Activated T-cell treated with anti-CD3 and anti-CD28 coated beads for 24 hours (primary cell): ENCODE data around the gene AGRP.
"Not testable (repeated sequence)": the region's sequence is repeated elsewhere in the genome, so short reads cannot be mapped to it uniquely, and the experiment has no call there.

Source experiments
- DNase-seq: peaks from one replicate; pipeline ENCODE4 v3.0.0-alpha.2; 2020; ENCODE audit warnings: low read depth

The AGRP gene

DNA sequence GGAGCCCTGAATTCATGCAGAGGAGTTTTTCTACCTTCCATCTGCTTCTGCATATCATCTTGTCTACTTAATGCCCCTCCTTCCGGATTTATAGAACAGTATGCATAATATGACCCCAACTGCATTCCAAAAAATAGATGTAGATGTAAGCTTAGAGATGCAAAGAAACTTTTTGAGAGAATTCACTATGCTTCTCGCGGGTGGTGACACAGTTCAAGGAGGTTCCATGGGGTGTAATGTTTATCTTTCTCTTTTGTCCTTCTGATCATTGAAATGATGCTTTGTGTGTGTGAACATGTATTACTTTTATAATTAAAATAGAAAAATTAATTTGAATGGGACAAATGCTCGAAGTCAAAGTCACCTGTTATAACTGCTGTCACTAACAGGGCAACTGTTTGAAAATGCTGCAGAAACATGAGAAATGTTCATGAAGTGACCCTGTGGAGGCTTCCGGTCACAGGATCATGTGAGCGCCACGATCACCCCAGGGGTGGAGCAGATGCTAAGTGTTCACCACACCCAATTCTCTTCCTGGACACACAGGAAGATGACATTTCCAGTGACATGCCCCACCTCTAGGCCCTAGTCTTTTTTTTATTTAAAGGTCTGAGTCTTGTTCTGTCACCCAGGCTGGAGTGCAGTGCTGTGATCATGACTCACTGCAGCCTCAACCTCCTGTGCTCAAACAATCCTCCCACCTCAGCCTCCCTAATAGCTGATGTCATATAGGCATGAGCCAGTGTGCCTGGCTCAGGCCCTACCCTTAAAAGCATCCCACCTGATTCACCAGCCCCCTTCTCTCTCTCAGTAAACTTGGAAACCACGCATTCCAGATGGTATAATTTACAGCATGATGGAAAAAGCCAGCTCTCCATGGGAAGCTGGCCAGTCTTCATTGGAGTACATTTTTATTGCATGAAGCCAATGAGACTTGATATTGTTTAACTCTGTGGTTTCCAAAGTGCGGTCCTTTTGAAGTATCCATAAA is 21.0 kb upstream of the AGRP start:
- DNase-seq = no peak

DNA sequence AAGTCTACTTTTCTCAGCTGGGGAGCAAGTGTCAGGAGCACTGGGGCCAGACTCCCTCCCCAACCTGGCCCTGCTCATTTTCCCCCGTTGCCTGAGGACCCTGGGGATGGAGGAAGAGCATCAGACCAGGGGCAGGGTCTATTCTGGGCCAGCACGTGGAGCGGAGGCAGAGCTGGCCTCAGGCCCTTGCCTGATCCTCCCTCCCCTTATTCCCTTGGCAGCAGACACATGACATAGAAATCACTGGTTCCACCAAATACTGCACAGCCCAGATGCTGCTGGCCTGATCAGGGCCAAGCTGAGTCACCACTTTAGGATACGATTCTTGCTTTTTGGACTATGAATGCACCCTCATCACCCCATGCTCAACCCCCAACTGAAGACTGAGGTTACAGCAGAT is 15.8 kb upstream of the AGRP start:
- DNase-seq = no peak

DNA sequence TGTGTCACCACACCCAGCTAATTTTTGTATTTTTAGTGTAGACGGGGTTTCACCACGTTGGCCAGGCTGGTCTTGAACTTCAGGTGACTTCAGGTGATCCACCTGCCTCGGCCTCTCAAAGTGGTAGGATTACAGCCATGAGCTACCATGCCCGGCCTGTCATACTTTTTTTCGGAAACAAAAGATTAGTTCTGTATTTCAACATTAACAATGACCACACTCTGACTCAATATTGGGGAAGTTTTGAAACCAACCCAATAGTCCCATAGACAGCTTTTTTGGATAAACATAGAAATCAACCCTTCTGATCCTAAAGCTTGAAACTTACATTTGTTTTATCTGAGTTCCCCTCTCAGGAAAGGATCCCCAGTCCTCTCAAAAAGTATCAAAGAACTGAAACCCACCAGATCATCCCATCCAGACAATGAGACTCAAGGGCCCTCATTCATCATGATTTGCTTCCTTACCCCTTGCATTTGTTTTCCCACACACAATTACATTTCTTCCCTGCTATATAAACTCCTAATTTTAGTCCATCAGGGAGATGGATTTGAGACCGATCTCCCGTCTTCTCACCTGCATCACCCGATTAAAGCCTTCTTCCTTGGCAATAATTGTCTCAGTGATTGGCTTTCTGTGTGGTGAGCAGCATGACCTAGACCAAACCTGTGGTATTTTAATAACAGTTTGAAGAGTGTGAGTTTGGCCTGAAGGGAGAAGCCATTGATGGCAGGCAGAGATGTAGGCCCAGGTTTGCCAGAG is 7.2 kb upstream of the AGRP start:
- no peak for DNase-seq

DNA sequence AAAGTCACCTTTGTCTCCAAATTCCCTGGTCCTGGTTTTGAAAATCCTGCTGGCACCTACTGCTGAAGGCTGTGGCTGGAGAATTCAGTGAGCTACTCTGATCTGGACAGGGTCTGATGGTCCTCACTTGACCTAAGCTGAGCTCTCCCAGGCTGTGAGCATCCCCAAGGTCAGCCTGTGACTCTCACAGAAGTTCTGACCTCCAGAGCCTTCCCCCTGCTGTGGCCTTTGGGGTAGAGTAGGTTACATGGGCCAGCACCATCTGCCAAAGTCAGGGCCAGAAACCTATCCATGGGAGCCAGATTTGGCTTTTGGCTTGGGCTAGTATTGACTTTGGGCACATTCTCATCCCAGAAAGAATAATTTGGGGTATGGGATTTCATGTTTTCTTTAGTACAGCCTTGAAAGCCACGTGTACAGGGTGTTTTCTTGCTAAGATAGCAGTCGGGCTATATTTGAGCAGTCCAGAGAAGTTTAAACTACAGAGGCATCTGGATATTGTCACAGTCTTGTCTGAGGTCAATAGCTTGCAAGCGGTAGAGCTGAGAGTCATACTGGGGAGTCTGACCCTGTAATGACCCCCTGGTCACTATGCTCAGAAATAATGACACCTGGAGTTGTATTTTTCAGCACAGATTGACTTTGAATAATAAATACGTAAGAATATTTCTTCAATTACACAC is 6.2 kb upstream of the AGRP start:
- DNase-seq = no peak

DNA sequence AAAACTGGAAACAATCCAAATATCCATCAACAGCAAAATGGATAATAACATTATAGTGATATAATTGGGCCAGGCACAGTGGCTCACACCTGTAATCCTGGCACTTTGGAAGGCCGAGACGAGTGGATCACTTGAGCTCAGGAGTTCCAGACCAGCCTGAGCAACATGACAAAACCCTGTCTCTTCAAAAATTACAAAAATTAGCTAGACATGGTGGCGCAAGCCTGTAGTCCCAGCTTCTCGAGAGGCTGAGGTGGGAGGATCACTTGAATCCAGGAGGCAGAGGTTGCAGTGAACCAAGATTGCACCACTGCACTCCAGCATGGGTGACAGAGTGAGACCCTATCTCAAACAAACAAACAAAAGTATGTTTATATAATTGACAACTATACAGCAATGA is 4.2 kb upstream of the AGRP start:
- DNase-seq = not testable (repeated sequence)

DNA sequence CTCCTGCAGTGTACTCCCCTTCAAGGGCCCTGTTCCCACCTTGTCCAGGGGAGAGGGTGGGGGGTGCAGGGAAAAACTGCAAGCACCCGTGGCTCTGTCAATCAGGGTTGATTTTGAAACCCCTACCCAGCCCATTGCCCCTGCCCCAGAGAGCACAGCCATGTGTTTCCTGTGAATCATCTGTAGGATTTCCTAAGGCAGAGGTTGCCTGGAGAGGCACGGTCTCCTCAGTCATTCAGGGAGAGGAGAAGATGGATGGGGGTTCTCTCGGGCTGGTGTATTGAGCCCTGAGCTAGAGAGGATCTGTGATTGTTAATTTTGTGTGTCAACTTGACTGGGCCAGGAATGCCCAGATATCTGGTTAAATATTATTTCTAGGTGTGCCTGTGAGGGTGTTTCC is 3.5 kb upstream of the AGRP start:
- no peak for DNase-seq

DNA sequence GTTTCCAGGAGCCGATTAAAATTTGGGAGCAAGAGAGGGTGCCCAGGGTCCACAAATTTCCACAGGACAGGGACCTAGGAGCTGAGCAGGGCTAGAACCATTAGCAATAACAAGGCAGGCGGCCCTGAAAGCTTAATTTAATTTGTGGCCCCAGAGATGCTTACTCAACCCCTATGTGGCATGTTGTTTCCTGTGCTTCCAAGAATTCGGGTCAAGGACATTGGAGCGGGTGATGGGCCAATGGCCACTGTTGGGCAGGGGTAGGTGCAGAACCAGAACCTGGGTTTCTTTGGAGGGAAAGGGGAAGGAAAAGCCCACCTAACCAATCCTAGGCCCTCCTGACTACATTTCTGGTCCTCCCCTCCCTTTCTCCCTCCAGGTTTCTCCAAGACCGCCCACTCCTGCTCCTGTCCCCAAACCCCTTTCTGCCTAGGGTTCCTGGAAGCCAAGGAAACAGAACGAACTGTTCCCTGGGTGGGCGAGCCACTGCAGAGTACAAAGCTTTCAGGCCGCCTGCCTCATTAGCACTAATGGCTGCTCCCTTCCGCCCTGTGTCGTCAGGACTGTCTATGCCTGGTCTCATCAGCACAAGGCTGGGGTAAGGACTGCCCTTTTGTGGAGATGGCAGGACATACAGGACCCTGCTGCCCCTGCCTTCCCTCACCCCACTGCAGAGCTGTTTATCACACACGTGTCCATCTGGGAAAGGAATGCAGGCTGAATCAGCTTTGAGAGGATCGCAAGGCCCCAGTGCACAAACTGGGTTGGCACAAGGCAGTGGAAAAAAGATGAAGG is 581 bp upstream of the AGRP start:
- no peak for DNase-seq

DNA sequence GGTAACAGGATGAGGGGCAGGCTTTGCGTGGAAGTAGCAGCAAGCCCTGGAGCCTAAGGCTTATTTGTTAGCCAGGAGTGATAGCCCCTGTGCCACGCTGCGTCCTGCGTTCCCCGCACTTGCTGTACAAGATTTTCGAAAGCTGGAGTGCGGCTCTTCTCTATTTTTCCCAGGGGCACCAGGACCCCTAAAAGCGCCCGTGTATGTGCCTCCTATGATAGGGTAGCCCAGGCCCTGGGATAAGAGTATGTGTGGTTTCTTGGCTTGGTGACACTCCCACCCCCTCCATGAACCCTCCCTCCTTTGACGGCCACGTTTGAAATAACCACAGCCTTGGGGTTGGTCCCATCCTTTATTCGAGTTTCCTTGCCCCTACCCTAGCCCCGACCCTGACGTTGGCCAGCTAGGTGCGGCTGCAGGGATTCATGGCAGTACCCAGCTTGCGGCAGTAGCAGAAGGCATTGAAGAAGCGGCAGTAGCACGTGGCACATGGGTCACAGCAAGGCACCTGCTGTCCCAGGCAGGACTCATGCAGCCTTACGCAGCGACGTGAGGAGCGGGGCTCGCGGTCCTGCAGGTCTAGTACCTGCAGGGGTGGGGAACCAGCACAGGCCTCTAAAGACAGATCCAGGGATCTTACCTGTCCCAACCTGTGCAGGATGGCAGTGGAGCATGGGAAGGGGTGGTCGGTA is 968 bp downstream of the AGRP start:
- DNase-seq = no peak

DNA sequence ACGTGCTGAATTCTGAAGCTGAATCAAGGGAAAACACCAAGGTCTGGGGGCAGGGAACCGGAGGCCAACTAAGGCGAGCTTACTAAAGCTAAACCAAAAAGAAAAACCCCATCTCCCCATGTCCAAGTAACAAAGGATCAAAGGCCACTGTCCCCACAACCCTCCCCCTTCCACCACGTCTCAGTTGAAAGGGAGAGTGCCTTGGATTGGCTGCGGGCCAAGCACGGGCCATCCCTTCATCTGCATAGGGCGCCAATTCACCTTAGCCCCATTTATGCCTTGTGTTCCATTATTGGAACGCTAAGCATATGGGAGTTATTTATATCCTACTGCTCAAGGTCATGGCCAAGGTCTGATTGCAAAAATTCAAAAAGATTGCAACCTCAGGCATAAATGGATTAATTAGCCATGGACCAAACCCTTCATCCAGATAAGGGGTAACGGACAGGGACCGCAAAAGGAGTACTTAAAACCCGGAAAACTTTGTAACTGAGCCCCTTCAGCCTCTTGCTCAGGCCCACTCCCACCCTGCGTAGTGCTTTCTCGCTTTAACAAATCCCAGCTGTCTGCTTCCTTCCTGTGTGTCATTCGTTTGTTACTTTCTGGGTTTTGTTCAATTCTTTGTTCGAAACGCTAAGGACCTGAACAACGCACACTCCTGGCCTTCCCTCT is 1.6 kb downstream of the AGRP start:
- peak; percentile 46 for DNase-seq

DNA sequence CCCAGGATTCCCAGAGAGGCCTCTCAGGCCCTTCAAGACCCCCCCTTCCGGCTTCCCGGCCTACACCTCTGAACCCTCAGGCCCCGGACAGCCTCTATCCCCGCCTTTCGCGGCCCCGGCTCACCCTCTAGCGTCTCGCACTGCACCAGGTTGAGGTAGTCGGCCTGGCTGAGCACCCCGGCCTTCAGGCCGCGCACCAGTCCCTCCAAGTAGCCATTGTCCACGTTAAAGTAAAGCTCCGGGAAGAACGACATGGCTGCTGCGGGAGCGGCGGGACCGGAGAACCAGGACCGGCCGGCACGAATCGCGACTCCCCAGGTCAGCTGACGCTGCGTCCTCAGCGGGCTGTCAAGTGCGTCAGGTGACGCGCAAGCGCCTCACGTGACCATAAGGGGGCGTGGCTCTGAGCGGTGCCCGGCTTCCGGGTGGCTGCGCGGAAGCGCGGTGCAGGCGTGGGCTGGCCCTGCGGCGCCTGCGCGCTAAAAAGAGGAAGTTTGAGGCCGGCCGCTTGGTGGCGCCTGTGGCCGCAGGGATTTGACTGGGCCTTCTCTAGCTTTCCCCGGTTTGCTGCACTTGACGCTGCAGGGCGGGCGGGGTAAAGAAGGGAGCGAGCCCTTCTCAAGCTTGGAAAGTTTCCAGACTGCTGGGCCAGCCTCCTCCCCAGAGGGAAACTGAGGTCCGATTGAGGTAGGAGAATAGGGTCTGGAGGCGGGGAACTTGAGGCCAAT is 2.4 kb downstream of the AGRP start, which contains the start of gene ATP6V0D1:
Gene ATP6V0D1 (minus strand): TSS at position 325 of the 728 bp plus-strand sequence. CDS start 71 bp downstream, at position 254.
- peak; percentile 98 for DNase-seq

DNA sequence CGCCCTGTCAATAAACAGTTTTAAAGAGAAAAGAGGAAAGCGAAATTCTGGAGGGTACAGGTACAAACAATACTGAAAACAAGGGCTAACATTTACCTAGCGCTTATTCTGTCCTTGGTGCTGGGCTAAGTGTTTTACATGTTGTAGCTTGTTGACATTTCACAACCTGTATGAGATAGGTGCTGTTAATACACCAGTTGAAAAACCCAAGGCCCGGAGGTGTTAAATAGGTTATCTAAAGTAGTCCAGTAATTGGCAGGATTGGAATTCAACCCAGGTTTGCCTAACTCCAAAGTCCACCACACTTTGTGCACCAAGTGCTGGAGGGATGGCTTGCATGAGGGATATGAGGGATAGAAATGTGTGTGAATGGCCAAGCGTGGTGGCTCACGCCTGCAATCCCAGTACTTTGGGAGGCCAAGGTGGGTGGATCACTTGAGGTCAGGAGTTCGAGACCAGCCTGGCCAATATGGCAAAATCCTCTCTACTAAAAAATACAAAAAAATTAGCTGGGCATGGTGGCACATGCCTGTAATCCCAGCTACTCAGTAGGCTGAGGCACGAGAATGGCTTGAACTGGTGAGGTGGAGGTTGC is 5.3 kb downstream of the AGRP start:
- no peak for DNase-seq

DNA sequence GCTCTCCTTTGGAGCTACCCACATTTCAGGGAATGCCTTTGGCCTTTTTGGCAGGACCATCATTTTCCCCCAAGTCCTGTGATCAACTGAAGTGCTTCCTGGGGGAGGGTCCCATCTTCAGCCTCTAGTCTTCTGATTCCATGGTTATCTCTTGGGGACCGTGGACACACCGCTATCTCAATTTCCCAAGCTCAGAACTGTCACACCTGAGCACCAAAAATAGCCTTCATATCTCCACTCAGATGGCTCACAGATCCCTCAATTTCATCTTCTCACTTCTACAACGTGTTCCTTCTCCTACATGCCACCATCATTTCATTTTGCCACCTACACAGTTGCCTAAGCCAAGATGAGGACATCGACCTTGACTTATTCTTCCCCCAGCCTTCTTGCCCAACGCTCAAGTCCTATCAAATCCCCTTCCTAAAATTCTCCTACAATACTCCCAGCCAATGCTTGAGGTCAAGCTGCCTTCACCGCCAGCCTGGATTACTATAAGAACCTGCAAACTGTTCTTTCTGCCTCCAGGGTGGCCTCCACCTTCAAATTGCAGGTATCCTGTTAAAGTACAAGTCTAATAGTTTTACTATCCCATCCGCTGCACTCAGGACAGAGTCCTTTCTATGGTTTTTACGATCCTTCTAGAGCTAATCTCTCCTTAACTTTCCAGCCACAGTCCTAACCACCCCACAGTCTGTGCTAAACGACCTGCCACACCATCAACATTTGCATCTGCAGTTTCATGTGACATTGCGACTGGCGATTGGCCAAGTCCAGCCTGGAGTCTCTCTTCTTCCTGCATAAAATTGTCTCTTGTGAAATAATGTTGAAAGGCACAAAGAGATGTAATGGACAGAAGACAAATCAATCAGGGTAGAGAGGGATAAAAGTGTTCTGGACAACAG is 8.5 kb downstream of the AGRP start:
- no peak for DNase-seq

DNA sequence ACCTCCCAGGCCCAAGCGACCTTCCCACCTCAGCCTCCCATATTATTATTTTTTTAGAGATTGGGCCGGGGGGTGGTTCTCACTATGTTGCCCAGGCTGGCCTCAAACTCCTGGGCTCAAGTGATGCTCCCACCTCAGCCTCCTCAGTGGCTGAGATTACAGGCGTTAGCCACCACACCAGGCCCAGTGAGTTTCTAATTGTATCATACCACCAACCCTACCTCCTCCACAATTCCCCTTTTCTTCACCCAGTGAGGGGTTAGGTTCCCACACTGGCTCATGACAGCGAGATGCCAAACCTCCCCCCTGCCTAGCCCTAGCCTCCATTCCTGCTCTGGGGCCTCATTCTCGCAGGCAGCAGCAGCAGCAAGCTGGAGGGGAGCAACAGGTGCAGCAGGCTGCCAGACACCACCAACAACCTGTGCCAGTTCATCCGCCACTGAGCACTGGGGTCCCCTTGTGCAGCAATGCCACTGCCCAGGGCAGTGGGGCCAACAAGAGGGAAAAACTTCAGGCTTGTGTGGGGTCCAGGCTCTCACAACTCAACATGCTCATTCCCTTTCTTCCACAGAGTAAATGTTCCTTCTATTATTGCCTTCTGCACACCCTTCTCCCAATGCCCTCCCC is 11.5 kb downstream of the AGRP start:
- DNase-seq = no peak

DNA sequence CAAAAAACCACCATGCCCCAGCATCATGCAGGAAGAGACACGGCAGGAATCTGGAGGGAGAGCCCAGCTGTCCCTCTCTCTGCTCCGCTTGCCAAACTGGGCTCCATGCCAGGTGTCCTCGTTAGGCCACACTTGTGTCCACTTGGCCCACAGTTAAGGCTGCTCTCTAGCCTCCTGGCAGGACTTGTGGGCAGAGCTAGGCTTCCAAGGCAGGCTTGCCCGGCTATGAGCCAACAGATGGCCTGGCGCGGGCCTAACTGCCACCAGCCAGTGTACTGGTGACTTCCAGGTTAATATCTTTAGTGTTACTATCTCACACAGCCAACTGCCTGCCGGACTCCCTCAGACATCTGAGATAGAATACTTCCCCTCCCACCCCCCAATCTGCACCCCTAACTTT is 13.0 kb downstream of the AGRP start:
- no peak for DNase-seq

DNA sequence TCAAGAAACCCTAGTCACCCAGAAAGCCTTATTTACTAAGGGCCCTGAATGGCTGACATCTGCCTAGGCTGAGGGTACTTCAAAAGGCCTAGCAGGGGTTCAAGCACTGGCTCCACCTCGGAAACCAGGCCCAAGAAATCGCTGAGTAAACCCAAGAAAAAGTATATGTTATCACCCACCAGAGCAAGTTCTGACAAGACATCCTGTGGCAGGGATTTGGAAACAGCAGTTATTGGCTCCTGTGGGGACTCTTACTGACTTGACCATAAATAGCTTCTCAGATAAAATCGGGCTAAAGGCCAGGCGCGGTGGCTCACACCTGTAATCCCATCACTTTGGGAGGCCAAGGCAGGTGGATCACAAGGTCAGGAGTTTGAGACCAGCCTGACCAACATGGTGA is 14.6 kb downstream of the AGRP start:
- no peak for DNase-seq

DNA sequence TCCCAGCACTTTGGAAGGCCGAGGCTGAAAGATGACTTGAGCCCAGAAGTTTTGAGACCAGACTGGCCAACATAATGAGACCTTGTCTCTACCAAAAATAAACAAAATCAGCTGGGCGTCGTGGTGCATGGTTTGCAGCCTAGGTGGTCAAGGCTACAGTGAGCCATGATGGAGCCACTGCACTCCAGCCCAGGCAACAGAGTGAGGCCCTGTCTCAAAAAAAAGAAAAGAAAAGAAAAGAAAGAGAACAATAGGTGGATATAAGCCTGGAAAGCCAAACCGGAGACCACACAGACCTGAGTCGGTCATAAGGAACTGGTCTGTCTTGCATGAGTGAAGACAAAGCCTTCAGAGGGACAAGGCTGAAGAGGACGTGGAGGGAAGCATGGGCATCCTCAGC is 16.8 kb downstream of the AGRP start:
- no peak for DNase-seq

DNA sequence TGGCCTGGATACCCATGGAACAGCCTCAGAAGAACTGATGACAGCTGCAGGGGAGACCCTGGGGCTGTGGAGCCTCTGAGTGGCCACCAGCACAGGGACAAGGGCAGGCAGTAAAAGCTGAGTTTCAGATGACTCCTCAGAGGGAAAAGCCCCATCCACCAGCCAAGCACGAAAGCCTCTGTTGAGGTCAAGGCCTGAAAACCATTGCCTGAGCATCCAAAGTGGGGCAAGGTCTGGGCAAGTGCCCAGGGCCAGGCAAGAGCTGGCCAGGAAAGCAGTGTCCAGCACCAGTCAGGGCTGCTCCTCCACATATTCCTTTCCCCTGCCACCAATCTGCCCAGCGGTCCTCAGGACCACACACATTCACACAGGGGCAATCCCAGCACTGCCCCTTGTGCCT is 18.8 kb downstream of the AGRP start:
- no peak for DNase-seq

DNA sequence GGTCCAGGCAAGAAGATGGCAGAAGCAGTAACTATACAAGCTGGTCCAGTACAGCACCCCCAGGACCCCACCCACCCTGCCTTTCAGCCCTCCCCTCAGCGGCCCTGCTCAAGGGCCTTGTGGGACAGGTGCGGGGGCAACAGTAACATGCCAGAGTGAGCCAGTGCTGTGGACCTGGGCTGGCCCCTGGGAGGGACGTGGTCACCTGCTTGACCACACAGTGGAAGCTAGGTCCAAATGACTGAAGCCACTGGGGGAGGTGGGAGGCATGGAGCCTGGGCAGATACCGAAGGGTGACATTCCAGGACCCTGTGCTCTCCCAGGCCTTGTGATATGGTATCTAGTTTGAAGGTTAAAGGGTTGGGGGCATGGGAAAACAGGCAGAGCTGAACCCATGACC is 19.7 kb downstream of the AGRP start:
- no peak for DNase-seq
